Transverse colon (tissue), 4 donors: Measurements from ENCODE around the gene PPID.

ENCODE experiments used
- CTCF ChIP-seq, 5 experiments: fragments of 200-600 bp in 3 of 5; fragments of 450-650 bp in 2 of 5; sonication (generic) in 3 of 5; IDR thresholded peaks; 1 replicate in 2 of 5; 2 replicates in 3 of 5; pipeline ENCODE4 v1.5.1; 2016 to 2017; ENCODE audit warnings: antibody characterized with exemption in 5 of 5, inconsistent platforms in 3 of 5, mild to moderate bottlenecking in 2 of 5, moderate library complexity in 1 of 5
- POLR2A ChIP-seq: fragments of 450-650 bp; IDR thresholded peaks from one replicate; pipeline ENCODE4 v1.6.1; 2016; ENCODE audit warnings: antibody characterized with exemption, mild to moderate bottlenecking, moderate library complexity
- POLR2AphosphoS5 ChIP-seq, 3 donors: sonication (generic); formaldehyde crosslinking; IDR thresholded peaks; one replicate each; pipeline ENCODE4 v1.6.1; 2016; ENCODE audit warnings: antibody characterized with exemption in 3 of 3

GRCh38 chr4:158721680-158722079 lies 1.5 kb downstream of the PPID start:
- no peak for TF ChIP-seq CTCF (IDR thresholded peaks at IDR 0.05)
- no peak for TF ChIP-seq POLR2AphosphoS5 (IDR thresholded peaks at IDR 0.05)
- no peak for TF ChIP-seq POLR2A
